Suprapubic skin (tissue), 4 donors: ENCODE data around the gene FLAD1.

Experiments used
- CTCF ChIP-seq, 2 donors: fragments of 200-600 bp in 1 of 2; fragments of 450-650 bp in 1 of 2; sonication (generic) in 1 of 2; IDR thresholded peaks; one replicate each; pipeline ENCODE4 v1.5.1; 2016 to 2019; ENCODE audit warnings: antibody characterized with exemption in 2 of 2, mild to moderate bottlenecking in 1 of 2, moderate library complexity in 1 of 2
- EP300 ChIP-seq: sonication (generic); formaldehyde crosslinking; IDR thresholded peaks from one replicate; pipeline ENCODE4 v1.6.1; 2017; ENCODE audit warnings: antibody characterized with exemption
- POLR2A ChIP-seq, 2 donors: fragments of 450-650 bp; IDR thresholded peaks; one replicate each; pipeline ENCODE4 v1.6.1; 2017; ENCODE audit warnings: antibody characterized with exemption in 2 of 2, mild to moderate bottlenecking in 2 of 2, moderate library complexity in 2 of 2
- POLR2AphosphoS5 ChIP-seq, 3 donors: sonication (generic); formaldehyde crosslinking; IDR thresholded peaks; one replicate each; pipeline ENCODE4 v1.6.1; 2017; ENCODE audit warnings: antibody characterized with exemption in 3 of 3

- TF ChIP-seq CTCF (IDR thresholded peaks at IDR 0.05): no peak
- TF ChIP-seq EP300: no peak
- TF ChIP-seq POLR2A (IDR thresholded peaks at IDR 0.05): no peak
- TF ChIP-seq POLR2AphosphoS5 (IDR thresholded peaks at IDR 0.05): no peak
Measured at GRCh38 chr1:154968731-154969130, 14.4 kb upstream of the FLAD1 start.
